ENCODE results near the gene INPP5A.
"Not testable (repeated sequence)": the region's sequence is repeated elsewhere in the genome, so short reads cannot be mapped to it uniquely, and the experiment has no call there.

INPP5A gene

GRCh38 chr10:132793213-132793612 lies 255.6 kb downstream of the INPP5A start:
- Histone ChIP-seq H3K4me3 (ENCODE audit: insufficient read depth, low read depth, low read length, poor library complexity, severe bottlenecking) (no peak overlapping the region), H3K4me1 (ENCODE audit: control insufficient read depth, insufficient read depth, low read length, poor library complexity, severe bottlenecking) (peaks cover 4% of the 10 kb centered on the region), H3K36me3 (ENCODE audit: control insufficient read depth, insufficient read depth, low read length) (no peaks in the 10 kb centered on the region), H3K27me3 (replicated peaks; ENCODE audit: control insufficient read depth, insufficient read depth, low read length, poor library complexity, severe bottlenecking) (peaks cover 13% of the 10 kb centered on the region), H3K27ac (ENCODE audit: insufficient read depth, low read length, poor library complexity, severe bottlenecking) (no peak overlapping the region), H3K9me3 (ENCODE audit: control insufficient read depth, low read length) (no peaks in the 10 kb centered on the region)
- DNase-seq: no peak

- no peak for DNase-seq
- Histone ChIP-seq H3K4me3 (ENCODE audit: insufficient read depth, low read depth, low read length, poor library complexity, severe bottlenecking) (no peak overlapping the region), H3K36me3 (ENCODE audit: control insufficient read depth, insufficient read depth, low read length) (no peaks in the 10 kb centered on the region), H3K9me3 (ENCODE audit: control insufficient read depth, low read length) (no peaks in the 10 kb centered on the region), H3K4me1 (ENCODE audit: control insufficient read depth, insufficient read depth, low read length, poor library complexity, severe bottlenecking) (no peaks in the 10 kb centered on the region), H3K27ac (ENCODE audit: insufficient read depth, low read length, poor library complexity, severe bottlenecking) (no peak overlapping the region), H3K27me3 (replicated peaks; ENCODE audit: control insufficient read depth, insufficient read depth, low read length, poor library complexity, severe bottlenecking) (peaks cover 6% of the 10 kb centered on the region)
Measured at GRCh38 chr10:132793871-132794849, 256.6 kb downstream of the INPP5A start.

- Histone ChIP-seq H3K27ac (ENCODE audit: insufficient read depth, low read length, poor library complexity, severe bottlenecking) (no peak overlapping the region), H3K4me1 (ENCODE audit: control insufficient read depth, insufficient read depth, low read length, poor library complexity, severe bottlenecking) (no peaks in the 10 kb centered on the region), H3K9me3 (ENCODE audit: control insufficient read depth, low read length) (no peaks in the 10 kb centered on the region), H3K4me3 (ENCODE audit: insufficient read depth, low read depth, low read length, poor library complexity, severe bottlenecking) (no peak overlapping the region), H3K27me3 (replicated peaks; ENCODE audit: control insufficient read depth, insufficient read depth, low read length, poor library complexity, severe bottlenecking) (no peaks in the 10 kb centered on the region), H3K36me3 (ENCODE audit: control insufficient read depth, insufficient read depth, low read length) (no peaks in the 10 kb centered on the region)
- DNase-seq: no peak
Measured at GRCh38 chr10:132796846-132797245, 259.3 kb downstream of the INPP5A start.

GRCh38 chr10:132797986-132798385 lies 260.4 kb downstream of the INPP5A start:
- H3K27me3 ChIP-seq (replicated peaks; ENCODE audit: control insufficient read depth, insufficient read depth, low read length, poor library complexity, severe bottlenecking); H3K27ac ChIP-seq (ENCODE audit: insufficient read depth, low read length, poor library complexity, severe bottlenecking); H3K4me3 ChIP-seq (ENCODE audit: insufficient read depth, low read depth, low read length, poor library complexity, severe bottlenecking); H3K4me1 ChIP-seq (ENCODE audit: control insufficient read depth, insufficient read depth, low read length, poor library complexity, severe bottlenecking); DNase-seq; H3K36me3 ChIP-seq (ENCODE audit: control insufficient read depth, insufficient read depth, low read length); H3K9me3 ChIP-seq (ENCODE audit: control insufficient read depth, low read length): not testable (repeated sequence)

- no peak for DNase-seq
- Histone ChIP-seq H3K9me3 (ENCODE audit: control insufficient read depth, low read length) (no peaks in the 10 kb centered on the region), H3K4me1 (ENCODE audit: control insufficient read depth, insufficient read depth, low read length, poor library complexity, severe bottlenecking) (no peaks in the 10 kb centered on the region), H3K27ac (ENCODE audit: insufficient read depth, low read length, poor library complexity, severe bottlenecking) (no peak overlapping the region), H3K27me3 (replicated peaks; ENCODE audit: control insufficient read depth, insufficient read depth, low read length, poor library complexity, severe bottlenecking) (no peaks in the 10 kb centered on the region), H3K4me3 (ENCODE audit: insufficient read depth, low read depth, low read length, poor library complexity, severe bottlenecking) (no peak overlapping the region), H3K36me3 (ENCODE audit: control insufficient read depth, insufficient read depth, low read length) (no peaks in the 10 kb centered on the region)
Measured at GRCh38 chr10:132798403-132798802, 260.8 kb downstream of the INPP5A start.

- no peak overlapping the region for H3K4me3 ChIP-seq (ENCODE audit: insufficient read depth, low read depth, low read length, poor library complexity, severe bottlenecking)
- no peaks in the 10 kb centered on the region for H3K9me3 ChIP-seq (ENCODE audit: control insufficient read depth, low read length)
- no peak for DNase-seq
- H3K36me3 ChIP-seq (ENCODE audit: control insufficient read depth, insufficient read depth, low read length): no peaks in the 10 kb centered on the region
- no peak overlapping the region for H3K27ac ChIP-seq (ENCODE audit: insufficient read depth, low read length, poor library complexity, severe bottlenecking)
- H3K4me1 ChIP-seq (ENCODE audit: control insufficient read depth, insufficient read depth, low read length, poor library complexity, severe bottlenecking): no peaks in the 10 kb centered on the region
- no peaks in the 10 kb centered on the region for H3K27me3 ChIP-seq (replicated peaks; ENCODE audit: control insufficient read depth, insufficient read depth, low read length, poor library complexity, severe bottlenecking)
Measured at GRCh38 chr10:132798876-132799275, 261.3 kb downstream of the INPP5A start.

- Histone ChIP-seq H3K36me3 (ENCODE audit: control insufficient read depth, insufficient read depth, low read length) (no peaks in the 10 kb centered on the region), H3K4me1 (ENCODE audit: control insufficient read depth, insufficient read depth, low read length, poor library complexity, severe bottlenecking) (no peaks in the 10 kb centered on the region), H3K4me3 (ENCODE audit: insufficient read depth, low read depth, low read length, poor library complexity, severe bottlenecking) (no peak overlapping the region), H3K27me3 (replicated peaks; ENCODE audit: control insufficient read depth, insufficient read depth, low read length, poor library complexity, severe bottlenecking) (no peaks in the 10 kb centered on the region), H3K27ac (ENCODE audit: insufficient read depth, low read length, poor library complexity, severe bottlenecking) (no peak overlapping the region), H3K9me3 (ENCODE audit: control insufficient read depth, low read length) (no peaks in the 10 kb centered on the region)
- no peak for DNase-seq
Measured at GRCh38 chr10:132799865-132800264, 262.3 kb downstream of the INPP5A start.

GRCh38 chr10:132802048-132802447 lies 264.5 kb downstream of the INPP5A start:
- Histone ChIP-seq H3K9me3 (ENCODE audit: control insufficient read depth, low read length) (no peaks in the 10 kb centered on the region), H3K4me3 (ENCODE audit: insufficient read depth, low read depth, low read length, poor library complexity, severe bottlenecking) (no peak overlapping the region), H3K4me1 (ENCODE audit: control insufficient read depth, insufficient read depth, low read length, poor library complexity, severe bottlenecking) (no peaks in the 10 kb centered on the region), H3K27ac (ENCODE audit: insufficient read depth, low read length, poor library complexity, severe bottlenecking) (no peak overlapping the region), H3K27me3 (replicated peaks; ENCODE audit: control insufficient read depth, insufficient read depth, low read length, poor library complexity, severe bottlenecking) (no peaks in the 10 kb centered on the region), H3K36me3 (ENCODE audit: control insufficient read depth, insufficient read depth, low read length) (no peaks in the 10 kb centered on the region)
- no peak for DNase-seq

GRCh38 chr10:132802694-132803320 lies 265.2 kb downstream of the INPP5A start:
- Histone ChIP-seq H3K9me3 (ENCODE audit: control insufficient read depth, low read length) (no peaks in the 10 kb centered on the region), H3K4me1 (ENCODE audit: control insufficient read depth, insufficient read depth, low read length, poor library complexity, severe bottlenecking) (no peaks in the 10 kb centered on the region), H3K4me3 (ENCODE audit: insufficient read depth, low read depth, low read length, poor library complexity, severe bottlenecking) (no peak overlapping the region), H3K36me3 (ENCODE audit: control insufficient read depth, insufficient read depth, low read length) (no peaks in the 10 kb centered on the region), H3K27me3 (replicated peaks; ENCODE audit: control insufficient read depth, insufficient read depth, low read length, poor library complexity, severe bottlenecking) (no peaks in the 10 kb centered on the region), H3K27ac (ENCODE audit: insufficient read depth, low read length, poor library complexity, severe bottlenecking) (no peak overlapping the region)
- DNase-seq: no peak
